ENCODE data around the gene CIAPIN1. TPM values are rescaled to one million over a fixed set of nuclear protein-coding genes. Genes with fewer than 3 reads are reported as not detected.
A peak's percentile ranks its signal among the peaks of the same experiment; 100 is the strongest.
"Not testable (repeated sequence)": the region's sequence is repeated elsewhere in the genome, so short reads cannot be mapped to it uniquely, and the experiment has no call there.

Gene CIAPIN1
- total RNA-seq, 1 donor from 2014 or later = 71.3 TPM

DNA sequence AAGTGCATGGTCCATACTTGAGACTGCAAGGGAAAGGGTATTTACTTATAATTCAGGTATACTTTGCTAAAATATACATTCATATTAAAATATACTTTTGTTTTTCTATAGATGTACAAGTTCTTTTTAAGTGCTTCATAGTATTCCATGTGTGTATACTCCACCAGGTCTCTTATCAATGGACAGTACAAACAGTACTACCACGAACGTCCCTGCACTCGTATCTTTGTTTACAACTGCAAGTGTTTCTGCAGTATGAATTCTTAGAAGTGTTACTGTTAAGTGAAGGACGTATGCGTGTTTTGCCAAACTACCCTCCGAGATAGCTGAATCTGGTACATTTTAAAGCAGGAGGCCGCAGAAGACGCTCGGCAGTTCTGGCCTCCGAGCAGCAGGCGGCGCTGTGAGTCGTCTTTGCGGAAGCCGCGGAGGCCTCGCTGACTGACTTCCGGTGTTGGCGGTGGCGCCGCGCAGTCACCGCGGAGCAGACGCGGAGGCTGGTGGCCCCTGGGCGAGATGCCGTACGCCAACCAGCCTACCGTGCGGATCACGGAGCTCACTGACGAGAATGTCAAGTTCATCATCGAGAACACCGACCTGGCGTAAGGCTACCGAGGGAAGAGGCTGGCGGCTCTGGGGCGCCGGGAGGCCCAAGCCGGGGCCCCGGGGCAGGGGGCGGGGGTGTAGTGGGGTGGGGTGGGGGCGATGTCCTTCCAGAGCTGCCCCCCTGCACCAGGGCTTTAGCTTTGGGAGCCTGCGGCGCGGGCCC is 15.2 kb upstream of the CIAPIN1 start, which contains the start of gene POLR2C:
TSS of gene POLR2C (plus strand) at position 471 of the 769 bp plus-strand sequence. CDS start at position 517, 46 bp downstream.
- DNase-seq (ENCODE audit: low read depth) (peak; percentile 65), FAIRE-seq (no peak)
- TF ChIP-seq, protein P1, sequence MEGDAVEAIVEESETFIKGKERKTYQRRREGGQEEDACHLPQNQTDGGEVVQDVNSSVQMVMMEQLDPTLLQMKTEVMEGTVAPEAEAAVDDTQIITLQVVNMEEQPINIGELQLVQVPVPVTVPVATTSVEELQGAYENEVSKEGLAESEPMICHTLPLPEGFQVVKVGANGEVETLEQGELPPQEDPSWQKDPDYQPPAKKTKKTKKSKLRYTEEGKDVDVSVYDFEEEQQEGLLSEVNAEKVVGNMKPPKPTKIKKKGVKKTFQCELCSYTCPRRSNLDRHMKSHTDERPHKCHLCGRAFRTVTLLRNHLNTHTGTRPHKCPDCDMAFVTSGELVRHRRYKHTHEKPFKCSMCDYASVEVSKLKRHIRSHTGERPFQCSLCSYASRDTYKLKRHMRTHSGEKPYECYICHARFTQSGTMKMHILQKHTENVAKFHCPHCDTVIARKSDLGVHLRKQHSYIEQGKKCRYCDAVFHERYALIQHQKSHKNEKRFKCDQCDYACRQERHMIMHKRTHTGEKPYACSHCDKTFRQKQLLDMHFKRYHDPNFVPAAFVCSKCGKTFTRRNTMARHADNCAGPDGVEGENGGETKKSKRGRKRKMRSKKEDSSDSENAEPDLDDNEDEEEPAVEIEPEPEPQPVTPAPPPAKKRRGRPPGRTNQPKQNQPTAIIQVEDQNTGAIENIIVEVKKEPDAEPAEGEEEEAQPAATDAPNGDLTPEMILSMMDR (IDR thresholded peaks at IDR 0.05; ENCODE audit: insufficient read depth, low read length, severe bottlenecking) = peak; percentile 96
- Histone ChIP-seq H3K27me3 (ENCODE audit: control insufficient read depth, insufficient read depth, low read length) (no peaks in the 10 kb centered on the region), H3K36me3 (ENCODE audit: control insufficient read depth, insufficient read depth, low read length) (peaks cover 29% of the 10 kb centered on the region), H3K4me3 (ENCODE audit: low read depth, low read length) (peak within 1 kb of the TSS; percentile 67)

DNA sequence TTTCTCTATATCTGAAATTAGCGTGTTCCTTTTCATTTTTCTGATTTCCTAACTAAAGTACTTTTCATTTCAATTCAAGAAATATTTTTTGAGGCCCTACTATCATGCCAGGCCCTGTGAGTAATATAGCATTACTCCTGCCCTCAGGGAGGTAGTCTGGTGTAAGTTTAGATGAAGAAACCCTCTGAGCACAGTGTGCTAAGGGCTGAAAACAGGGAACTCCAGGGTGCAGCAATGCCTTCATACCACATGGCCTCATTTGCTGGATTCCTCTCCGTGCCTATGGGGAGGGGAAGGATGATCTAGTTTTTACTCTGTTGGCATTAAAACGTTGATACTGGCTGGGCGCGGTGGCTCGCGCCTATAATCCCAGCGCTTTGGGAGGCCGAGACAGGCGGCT is 4.8 kb upstream of the CIAPIN1 start:
- DNase-seq (ENCODE audit: low read depth) (no peak), FAIRE-seq (no peak)
- TF ChIP-seq, protein P1 (IDR thresholded peaks at IDR 0.05; ENCODE audit: insufficient read depth, low read length, severe bottlenecking) = no peak
- H3K27me3 ChIP-seq (ENCODE audit: control insufficient read depth, insufficient read depth, low read length) = no peaks in the 10 kb centered on the region
- H3K36me3 ChIP-seq (ENCODE audit: control insufficient read depth, insufficient read depth, low read length) = peaks cover 20% of the 10 kb centered on the region
- no peak overlapping the region for H3K4me3 ChIP-seq (ENCODE audit: low read depth, low read length)

DNA sequence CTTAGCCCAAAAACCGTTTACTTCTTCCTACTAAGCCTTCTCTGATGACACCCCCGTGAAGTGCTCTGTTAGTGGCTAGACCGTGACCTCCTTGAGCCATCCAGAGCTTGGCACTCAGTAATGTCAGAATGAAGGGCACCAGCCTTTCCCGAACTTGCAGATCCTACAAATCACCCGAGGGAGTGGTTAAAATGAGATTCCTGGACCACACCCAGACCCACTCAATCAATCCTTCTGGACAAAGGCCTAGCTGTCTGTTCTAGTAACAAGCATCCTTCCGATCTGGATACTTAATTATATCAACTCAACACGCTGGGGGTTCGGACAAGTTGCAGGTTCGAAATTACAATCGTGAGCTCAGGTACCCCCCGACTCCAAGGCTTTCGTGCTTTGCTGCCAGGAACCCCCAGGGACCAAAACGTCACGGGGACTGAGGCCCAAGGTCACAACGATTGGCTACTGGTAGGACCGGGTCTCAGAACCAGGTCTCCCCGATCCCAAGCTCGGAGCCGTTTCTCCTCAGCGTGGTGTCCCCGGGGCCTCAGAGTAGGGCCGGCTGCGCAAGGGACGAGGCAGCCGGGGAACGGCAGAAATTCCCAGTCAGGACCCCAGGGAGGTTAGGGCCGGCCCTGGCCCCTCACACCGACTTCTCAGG is 527 bp downstream of the CIAPIN1 start:
- TF ChIP-seq, protein P1 (IDR thresholded peaks at IDR 0.05; ENCODE audit: insufficient read depth, low read length, severe bottlenecking) = no peak
- FAIRE-seq (no peak), DNase-seq (ENCODE audit: low read depth) (peak; percentile 24)
- Histone ChIP-seq H3K36me3 (ENCODE audit: control insufficient read depth, insufficient read depth, low read length) (peaks cover 4% of the 10 kb centered on the region), H3K4me3 (ENCODE audit: low read depth, low read length) (peak overlapping the region; percentile 94), H3K27me3 (ENCODE audit: control insufficient read depth, insufficient read depth, low read length) (no peaks in the 10 kb centered on the region)

DNA sequence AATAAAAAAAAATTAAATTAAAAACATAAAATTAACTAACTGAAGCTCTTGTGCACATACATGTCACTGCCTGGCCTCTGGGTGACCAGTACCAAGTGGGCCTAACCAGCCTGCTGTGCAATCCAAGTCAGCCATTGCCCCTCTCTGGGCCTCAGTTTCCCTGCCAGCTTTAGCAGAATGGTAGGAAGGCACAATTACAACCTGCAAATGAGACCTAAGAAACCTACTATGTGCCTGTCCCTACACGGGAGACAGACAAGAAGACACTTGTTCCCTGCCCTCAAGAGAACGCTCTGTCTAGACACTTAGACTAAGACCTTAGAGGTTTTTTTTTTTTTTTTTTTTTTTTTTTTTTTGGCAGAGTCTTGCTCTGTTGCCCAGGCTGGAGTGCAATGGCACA is 1.7 kb downstream of the CIAPIN1 start:
- peaks cover 5% of the 10 kb centered on the region for H3K36me3 ChIP-seq (ENCODE audit: control insufficient read depth, insufficient read depth, low read length)
- no peak overlapping the region for H3K4me3 ChIP-seq (ENCODE audit: low read depth, low read length)
- FAIRE-seq (no peak), DNase-seq (ENCODE audit: low read depth) (no peak)
- TF ChIP-seq, protein P1 (IDR thresholded peaks at IDR 0.05; ENCODE audit: insufficient read depth, low read length, severe bottlenecking) = no peak
- no peaks in the 10 kb centered on the region for H3K27me3 ChIP-seq (ENCODE audit: control insufficient read depth, insufficient read depth, low read length)

DNA sequence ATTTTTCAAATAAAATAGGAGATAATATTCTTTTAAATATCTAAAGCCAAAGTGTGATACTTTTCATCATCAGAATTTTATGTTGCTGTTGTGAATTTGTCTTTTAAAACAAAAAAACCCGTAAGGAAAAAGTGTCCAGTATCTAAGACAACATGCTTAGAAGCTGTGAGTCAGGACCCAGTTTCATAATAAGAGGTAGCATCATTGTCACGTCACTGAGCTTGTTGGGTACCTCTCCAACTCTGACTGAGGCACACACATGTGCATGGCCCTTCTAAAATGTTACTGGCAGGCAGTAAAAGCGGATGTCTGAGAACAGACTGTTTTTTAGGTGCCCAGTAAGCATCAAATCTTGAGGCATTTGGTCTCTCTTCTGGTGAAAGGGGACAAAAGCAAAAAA is 2.5 kb downstream of the CIAPIN1 start:
- H3K36me3 ChIP-seq (ENCODE audit: control insufficient read depth, insufficient read depth, low read length) = peaks cover 6% of the 10 kb centered on the region
- peak; percentile 29 for DNase-seq (ENCODE audit: low read depth)
- no peaks in the 10 kb centered on the region for H3K27me3 ChIP-seq (ENCODE audit: control insufficient read depth, insufficient read depth, low read length)
- no peak for FAIRE-seq
- no peak overlapping the region for H3K4me3 ChIP-seq (ENCODE audit: low read depth, low read length)
- TF ChIP-seq, protein P1 (IDR thresholded peaks at IDR 0.05; ENCODE audit: insufficient read depth, low read length, severe bottlenecking) = no peak

DNA sequence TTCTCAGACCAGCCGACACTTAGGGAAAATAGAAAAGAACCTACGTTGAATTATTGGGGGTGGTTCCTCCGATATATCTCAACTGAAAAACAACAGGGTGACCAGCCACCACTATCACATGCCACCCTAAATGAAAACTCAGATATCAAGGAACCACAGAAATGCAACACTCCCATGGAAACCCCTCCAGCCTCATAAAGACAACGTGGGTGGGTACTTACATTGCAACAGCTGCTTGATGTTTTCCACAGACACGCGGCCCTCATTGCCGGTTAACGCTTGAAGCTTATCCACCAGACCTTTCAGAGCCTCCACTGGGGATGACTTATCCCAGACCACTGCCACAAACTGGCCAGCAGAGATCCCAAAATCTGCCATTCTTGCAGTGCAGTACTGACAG is 6.6 kb downstream of the CIAPIN1 start:
- not testable (repeated sequence) for H3K4me3 ChIP-seq (ENCODE audit: low read depth, low read length); DNase-seq (ENCODE audit: low read depth); H3K27me3 ChIP-seq (ENCODE audit: control insufficient read depth, insufficient read depth, low read length); FAIRE-seq; H3K36me3 ChIP-seq (ENCODE audit: control insufficient read depth, insufficient read depth, low read length)

DNA sequence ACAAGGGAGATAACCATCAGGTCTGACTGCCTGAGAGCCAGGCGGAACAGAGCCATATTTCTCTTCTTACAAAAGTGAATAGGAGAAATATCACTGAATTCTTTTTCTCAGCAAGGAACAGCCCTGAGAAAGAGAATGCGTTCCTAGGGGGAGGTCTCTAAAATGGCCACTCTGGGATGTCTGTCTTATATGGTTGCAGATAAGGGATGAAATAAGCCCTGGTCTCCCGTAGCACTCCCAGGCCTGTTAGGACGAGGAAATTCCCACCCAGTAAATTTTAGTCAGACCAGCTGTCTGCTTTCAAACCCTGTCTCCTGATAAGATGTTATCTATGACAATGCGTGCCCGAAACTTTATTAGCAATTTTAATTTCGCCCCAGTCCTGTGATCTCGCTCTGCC is 7.2 kb downstream of the CIAPIN1 start:
- not testable (repeated sequence) for FAIRE-seq

More for the DNA sequence above, 7.2 kb downstream of the CIAPIN1 start:
- H3K4me3 ChIP-seq (ENCODE audit: low read depth, low read length); H3K27me3 ChIP-seq (ENCODE audit: control insufficient read depth, insufficient read depth, low read length); DNase-seq (ENCODE audit: low read depth): not testable (repeated sequence)
- H3K36me3 ChIP-seq (ENCODE audit: control insufficient read depth, insufficient read depth, low read length) = peaks cover 12% of the 10 kb centered on the region

Measured in bronchial epithelial cell (primary cell).